Dermis lymphatic vessel endothelial cell (primary cell): ENCODE data around the gene VBP1. TPM values are rescaled to one million over a fixed set of nuclear protein-coding genes. Genes with fewer than 3 reads are reported as not detected.

ENCODE experiments used
- total RNA-seq: library from RNA; depleted of rRNA; stranded (reverse); fragments of >200 nt; gene quantifications from 2 replicates; pipeline ENCODE4 v1.2.1, GENCODE V29; 2014

VBP1 gene
- total RNA-seq = 48.9 and 57.2 TPM in 2 replicates

GRCh38 chrX:155216179-155216939 is at the start of gene VBP1:
Gene VBP1, plus strand, starts transcription at chrX:155216460. Its CDS starts 23 bp downstream, at chrX:155216483.

GRCh38 chrX:155263854-155264628 is 47.8 kb downstream of the VBP1 start, which contains the start of gene RAB39B:
Gene RAB39B, minus strand, starts transcription at chrX:155264491. Its CDS starts 203 bp downstream, at chrX:155264288.

Other genes starting within 250 kb of the VBP1 start
- gene F8, start 193.7 kb upstream of the VBP1 start, total RNA-seq = 15.1 and 22.4 TPM in 2 replicates
- gene FUNDC2, start 189.6 kb upstream of the VBP1 start, total RNA-seq = 98.7 and 111 TPM in 2 replicates
- gene CMC4, start 145.3 kb upstream of the VBP1 start, total RNA-seq = 9.4 and 10.7 TPM in 2 replicates
- 17.6 and 20.7 TPM in 2 replicates for gene MTCP1, start 145.3 kb upstream of the VBP1 start, total RNA-seq
- gene BRCC3, start 145.0 kb upstream of the VBP1 start, total RNA-seq = 11.3 and 11.5 TPM in 2 replicates
- gene RAB39B, start 48.0 kb downstream of the VBP1 start, total RNA-seq = 0.11 and 0.52 TPM in 2 replicates
- 11.3 and 27.2 TPM in 2 replicates for gene CLIC2, start 118.2 kb downstream of the VBP1 start, total RNA-seq
- gene F8A2, start 165.6 kb downstream of the VBP1 start, total RNA-seq = not detected in 2 replicates
- 0.52 and 0.65 TPM in 2 replicates for gene F8A3, start 242.2 kb downstream of the VBP1 start, total RNA-seq